GM21381 (cell line): ENCODE data around the gene CCDC141.

ENCODE experiments used
- ATAC-seq: cut with Tn5 transposase; IDR thresholded peaks from one replicate; pipeline ENCODE4 v1.9.1; 2021; ENCODE audit warnings: mild to moderate bottlenecking, moderate library complexity; ENCODE audit not compliant: unreplicated experiment

CCDC141 gene

DNA sequence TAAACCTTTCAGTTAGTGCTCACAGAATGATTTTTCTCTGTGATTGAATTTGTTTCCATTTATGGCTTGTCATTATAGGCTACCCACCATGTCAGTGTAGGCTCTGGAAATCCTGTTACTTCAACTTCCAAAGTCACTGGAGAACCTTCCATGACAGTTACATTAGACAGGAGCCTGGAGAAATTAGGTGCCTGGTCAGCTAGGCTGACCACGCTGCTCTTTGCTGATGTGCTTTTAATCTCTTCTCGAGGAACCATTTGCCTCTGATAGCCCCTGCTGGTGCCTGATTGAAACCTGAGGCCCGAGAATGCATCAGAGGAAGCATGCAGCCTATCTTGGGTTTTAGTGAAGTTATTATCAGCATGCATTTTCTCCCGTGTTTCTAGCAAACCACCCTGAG lies 213.1 kb downstream of the CCDC141 start:
- ATAC-seq, result no peak

DNA sequence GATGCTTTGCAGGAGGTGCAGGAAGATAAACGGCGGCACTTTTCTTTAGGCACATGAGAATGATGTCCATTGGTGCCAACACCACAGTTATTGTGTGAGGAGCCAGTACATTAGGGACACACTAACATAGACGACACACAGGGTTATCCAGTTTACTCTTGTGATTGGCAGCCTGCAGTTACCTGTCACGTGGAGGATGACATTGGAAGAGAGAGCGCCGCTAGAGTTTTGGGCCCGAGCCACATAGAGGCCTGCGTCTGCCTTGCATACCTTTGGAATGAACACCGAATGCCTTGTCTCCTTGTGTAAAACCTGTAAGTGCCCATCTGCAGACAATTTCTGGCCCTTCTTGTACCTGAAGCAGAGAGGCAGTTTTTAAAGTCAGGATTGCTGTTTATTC lies 215.9 kb downstream of the CCDC141 start:
- no peak for ATAC-seq

DNA sequence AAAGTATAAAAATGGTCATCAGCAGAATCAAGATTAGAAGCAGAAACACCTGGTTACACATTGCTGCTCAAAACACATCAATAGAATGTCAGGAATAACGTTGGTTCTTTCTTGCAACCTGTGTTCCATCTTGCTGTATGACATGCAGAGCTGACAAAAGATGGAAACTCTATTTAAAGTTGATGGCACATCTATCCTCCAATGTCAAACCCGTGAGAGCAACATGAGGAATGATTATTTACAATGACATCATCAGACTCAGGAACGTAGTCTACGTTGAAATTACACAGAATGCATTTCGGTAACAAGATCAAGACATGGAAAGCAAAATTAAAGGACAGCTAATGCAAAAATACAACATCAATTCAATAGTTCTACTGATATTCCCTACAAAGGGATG lies 216.6 kb downstream of the CCDC141 start:
- ATAC-seq, result no peak

DNA sequence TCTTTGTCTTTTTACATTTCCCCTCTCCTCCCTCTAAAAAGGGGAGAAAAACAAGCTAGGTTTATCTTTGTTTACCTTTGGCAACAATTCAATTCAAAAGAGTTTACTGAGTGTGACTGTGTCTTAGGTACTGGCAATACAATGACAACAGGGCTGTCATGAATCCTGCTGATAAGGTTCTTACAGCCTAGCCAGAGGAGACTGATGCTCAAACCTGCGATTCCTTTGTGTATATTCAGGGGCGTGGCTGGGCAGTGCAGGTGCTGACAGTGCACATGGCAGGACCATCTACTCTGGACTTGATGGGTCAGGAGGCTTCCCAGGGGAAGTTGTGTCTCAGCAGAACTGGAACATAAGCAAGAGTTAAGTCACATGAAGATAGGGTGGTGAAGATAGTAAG lies 219.5 kb downstream of the CCDC141 start:
- no peak for ATAC-seq

DNA sequence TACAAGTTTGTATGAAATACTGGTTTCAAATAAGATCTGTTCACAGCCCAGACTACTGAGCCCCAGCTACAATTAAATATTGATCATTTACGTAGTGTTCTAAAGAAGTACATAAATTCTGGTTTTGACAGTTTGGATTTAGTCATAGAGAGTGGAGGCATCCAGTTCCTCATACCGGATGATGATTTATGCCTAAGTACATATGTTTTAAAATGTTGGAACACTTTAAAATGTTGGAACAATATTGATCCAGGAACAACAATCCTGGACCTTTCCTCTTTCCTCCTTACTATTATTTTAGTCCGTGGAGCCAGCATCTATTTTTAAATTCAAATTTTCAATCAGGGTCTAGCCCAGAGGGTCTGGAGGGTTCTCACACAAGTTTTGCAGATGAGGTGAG lies 220.0 kb downstream of the CCDC141 start:
- ATAC-seq, result no peak

DNA sequence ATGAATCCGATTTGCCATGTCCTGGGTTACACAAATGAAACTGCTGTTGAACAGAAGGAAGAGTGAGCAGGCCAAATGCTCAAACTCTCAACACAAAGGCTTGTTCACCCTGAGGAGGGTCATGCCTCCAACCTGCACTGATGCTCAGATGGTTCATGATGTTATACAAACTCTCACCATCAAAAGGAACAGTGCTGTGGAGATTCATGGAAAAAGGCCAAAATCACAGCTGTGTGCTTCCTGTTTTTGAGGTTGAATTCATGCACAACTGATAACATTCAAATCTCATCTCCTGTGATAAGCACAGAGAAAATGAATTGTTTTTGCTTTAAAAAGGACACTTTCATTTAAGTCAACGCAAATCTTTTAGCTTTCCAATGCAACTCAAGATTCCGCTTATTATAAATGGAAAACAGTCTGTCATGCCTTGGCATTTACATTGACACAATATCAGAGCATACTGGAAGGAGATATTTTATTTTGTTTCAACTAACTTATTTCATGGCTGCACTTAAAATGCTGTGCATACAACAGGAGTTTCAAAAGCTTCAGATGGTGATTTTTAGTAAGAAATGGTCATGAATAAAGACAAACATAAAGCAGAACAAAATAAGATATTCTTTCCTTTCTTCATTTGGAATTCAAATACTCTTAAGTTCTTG lies 220.5 kb downstream of the CCDC141 start:
- ATAC-seq, result no peak

DNA sequence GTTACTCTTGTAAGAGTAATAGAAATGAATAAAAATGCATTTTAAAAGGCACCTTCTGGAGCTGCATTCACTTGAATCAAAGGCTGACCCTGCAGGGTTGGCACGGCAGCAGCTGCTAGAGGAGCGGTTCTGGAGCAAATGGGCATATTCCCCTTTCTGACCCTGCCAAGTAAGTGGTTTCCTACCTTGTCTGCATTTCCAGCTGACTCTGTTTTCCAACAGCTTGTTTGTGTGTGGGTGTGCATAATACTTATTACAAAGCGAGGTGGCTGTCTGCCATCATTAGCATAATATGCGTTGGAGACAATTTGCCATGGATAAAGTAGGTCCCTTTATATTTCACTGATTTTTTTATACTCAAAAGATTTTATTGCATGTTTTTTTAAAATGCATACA lies 221.5 kb downstream of the CCDC141 start:
- ATAC-seq, result no peak

DNA sequence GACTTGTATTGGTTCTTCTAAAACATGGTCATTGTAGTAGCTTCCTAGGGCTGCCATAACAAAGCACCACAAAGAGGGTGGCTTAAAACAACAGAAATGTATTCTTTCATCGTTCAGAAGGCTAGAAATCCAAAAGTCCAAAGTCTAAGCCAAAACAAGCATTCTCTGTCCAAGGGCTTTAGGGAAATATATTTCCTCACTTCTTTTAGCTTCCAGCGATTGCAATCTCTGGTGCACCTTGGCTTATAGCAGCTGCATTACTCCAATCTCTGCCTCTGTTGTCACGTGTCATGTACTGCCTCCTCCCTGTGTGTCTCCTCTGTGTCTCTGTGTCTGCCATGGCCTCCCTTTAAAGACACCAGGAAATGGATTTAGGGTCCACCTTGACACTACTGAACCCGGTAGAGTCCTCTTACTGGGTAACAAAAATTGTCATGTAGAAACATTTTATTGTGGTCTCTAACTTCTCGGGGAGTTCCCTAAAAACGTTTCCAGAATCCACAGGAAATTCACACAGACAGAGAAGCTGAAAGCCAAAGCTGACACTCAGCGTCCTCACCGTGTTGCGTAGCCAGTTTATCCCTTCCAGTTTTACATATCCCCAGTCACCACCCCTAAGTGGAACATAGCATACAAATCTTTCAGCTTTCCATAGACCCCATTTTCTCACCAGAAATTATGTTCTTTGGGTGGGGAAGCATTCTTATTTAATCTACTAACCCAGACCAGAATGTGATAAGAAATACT lies 222.0 kb downstream of the CCDC141 start:
- ATAC-seq, result no peak

DNA sequence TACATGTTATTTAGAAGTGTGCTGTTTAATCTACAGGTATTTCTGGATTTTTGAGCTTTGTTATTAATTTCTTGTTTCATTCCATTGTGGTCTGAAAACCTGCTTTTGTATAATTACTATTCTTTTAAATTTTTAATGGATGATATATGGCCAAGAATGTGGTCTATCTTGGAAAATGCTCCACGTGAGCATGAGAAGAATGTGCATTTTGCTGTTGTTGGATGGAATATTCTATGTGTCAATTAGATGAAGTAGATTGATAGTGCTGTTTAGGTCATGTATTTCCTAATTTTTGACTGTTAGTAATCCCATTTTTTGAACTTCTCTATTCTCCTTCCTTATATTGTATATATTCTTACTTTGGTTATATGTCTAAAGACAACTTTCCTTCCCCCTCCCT lies 222.8 kb downstream of the CCDC141 start:
- ATAC-seq, result no peak

DNA sequence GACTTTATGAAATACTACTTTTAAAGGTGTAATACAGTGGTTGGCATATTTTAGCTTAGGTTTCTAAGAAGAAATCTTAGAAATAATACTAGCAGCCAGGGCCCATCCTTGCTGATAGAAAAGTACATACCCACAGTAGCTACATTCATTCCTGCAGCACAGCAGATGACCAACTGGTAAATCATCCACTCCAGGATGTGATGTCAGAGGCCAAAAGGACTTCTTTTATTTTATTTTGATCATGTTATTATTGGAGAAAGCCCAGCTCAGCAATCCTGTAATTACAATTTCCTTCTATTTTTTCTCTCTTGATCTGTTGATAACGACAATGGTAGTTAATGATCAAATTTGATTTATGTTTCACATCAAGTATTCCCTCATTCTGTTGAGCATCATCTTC lies 224.8 kb downstream of the CCDC141 start:
- no peak for ATAC-seq

DNA sequence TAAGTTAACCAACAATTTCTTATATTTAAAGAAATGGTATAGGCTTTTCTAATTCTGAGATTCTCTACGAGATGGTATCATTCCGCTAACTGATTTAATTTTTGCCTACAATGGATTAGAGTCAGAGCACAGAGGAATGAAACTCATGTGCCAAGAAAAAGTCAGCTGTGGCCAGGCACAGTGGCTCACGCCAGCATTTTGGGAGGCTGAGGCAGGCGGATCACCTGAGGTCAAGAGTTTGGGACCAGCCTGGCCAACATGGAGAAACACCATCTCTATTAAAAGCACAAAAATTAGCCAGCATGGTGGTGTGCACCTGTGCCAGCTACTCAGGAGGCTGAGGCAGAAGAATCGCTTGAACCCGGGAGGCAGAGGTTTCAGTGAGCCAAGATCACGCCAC lies 225.8 kb downstream of the CCDC141 start:
- no peak for ATAC-seq

DNA sequence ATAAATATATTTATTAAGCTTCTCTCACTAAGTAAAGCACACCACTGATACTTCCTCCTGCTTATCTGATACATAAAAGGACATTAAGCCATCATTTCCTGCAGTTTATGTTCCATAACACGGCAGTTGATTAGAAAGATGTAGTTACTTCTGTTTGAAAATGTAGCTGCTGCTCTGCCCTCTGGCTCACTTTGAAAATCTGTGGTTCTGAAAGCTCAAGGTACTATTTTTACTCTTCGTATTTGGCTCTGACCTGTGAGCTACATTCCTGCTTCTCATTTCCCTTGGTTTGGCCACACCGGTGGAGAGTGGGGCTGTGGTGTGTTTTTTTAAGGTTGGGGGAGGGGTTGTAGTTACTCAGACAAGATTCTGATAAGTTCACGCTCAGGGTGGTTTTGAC lies 229.9 kb downstream of the CCDC141 start:
- peak; percentile 87 for ATAC-seq

DNA sequence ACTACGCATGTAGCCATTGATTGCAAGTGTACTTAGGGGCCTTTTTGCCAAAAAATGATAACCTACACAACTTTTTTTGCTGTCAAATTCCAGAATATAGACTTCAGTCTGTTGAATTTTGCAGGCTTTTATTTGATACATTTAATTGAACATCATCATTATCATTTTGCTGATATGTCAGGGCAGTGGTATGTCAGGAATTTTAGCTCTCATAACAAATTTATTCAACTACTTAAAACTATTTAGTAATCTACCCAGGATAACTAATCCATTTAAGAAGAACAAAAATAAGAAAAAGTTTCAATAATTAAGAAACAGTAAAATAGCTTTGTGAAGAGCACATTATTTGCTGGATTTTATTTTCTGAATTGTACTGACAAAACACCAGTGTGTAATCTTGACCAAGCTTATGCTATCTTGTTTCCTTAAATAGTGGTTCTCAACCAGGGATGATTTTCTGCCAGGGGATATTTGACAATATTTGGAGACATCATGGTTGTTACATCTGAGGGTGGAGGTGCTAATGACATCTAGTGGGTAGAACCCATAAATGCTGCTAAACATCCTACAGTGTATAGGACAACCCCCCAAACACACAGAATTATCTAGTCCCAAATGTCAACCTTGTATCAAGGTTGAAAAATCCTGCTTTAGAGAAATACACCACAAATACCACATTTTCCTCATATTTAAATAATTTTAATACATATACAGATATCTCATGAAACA lies 230.6 kb downstream of the CCDC141 start:
- no peak for ATAC-seq

DNA sequence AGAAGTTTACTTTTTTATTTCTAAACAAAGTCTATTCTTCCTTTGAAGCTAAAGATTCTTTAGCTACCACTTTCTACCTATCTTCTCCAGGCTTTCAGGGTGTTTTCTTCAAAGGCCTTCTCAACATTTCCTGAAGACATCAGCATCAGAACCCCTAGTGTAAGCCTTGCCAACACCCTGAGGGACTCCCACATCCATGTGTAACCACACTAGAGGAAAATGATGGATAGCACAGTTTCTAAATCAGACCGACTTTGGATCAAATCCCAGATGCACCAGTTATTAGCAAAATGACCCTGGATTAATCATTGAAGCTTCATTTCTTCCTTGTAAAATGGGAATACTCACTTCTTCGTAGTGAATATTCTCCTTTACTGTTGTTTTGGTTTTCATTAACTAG lies 238.0 kb downstream of the CCDC141 start:
- ATAC-seq, result no peak

DNA sequence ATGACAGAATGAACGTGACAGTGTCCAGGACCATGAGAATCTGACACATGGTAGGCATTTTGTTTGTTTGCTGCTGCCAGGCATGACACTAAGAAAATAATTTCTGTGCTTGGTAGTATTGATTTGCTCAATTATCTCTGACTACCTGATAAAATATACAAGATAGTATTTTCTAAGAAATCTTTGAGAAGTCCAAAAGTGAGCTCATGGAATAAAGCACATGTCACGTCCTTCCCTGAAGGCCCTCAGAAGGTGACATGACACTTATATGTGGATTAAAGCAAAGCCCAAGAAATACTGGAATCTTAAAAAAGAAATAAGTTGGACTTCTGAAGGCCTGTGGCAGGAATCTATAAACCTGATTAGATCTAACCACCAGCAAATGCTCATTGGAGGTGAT lies 238.9 kb downstream of the CCDC141 start:
- ATAC-seq, result no peak

DNA sequence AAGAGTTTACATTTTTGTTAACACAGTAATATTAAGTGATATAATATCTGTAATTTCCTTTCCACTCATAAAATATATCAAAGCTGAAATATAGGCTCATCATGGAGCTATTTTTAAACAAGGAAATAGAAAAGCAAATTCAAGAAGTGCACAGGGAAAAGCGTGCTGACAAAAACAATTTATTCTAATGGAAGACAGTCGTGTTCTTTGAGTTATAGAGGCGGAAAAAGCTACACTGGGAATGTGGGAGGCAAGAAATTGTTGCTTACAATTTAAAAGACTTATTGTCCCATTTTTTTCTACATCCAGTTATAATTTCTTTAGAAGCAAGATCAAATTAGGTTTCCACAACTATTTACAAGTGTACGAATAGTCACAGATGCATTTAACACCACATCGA lies 239.5 kb downstream of the CCDC141 start:
- no peak for ATAC-seq

DNA sequence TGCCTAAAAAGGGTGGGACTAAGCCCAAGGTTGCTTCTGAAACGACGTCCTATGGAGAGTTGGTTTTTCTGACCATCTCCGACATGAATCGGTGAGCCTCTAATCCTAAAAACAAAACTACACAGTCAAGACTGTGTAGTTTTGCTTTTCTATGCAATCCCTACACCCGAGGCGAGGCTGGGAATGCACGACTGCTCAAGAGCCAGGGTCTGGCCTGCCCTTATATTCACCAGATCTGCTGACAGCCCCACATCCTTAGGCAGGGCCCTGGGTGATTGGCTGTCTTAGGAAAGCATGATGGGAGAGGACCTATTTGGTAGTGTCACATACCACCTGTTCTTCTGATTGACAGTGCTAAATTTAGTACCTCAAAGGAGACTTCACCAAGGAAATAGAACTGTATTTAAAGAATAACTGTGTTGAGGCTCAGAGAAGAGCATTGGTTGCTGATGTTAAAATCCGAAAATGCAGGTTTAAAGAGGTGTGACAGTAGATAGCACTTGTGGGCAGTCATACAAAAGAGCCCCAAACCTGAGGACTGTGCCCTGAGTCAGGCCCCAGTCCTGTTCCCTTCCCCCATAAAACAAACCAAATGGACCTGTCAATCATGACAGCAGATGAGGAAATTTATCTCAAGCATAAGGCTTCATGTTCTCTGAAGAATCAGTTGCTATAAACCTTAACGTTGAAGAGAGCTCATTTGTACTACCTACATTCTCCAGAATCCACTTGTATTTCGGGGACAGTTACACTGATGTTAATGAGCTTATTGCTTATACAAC lies 242.5 kb downstream of the CCDC141 start, which contains the start of gene TTN:
TSS of gene TTN (minus strand) at position 197 of the 782 bp plus-strand sequence. CDS start 2,781 bp downstream, outside the sequence.
- ATAC-seq, result no peak

DNA sequence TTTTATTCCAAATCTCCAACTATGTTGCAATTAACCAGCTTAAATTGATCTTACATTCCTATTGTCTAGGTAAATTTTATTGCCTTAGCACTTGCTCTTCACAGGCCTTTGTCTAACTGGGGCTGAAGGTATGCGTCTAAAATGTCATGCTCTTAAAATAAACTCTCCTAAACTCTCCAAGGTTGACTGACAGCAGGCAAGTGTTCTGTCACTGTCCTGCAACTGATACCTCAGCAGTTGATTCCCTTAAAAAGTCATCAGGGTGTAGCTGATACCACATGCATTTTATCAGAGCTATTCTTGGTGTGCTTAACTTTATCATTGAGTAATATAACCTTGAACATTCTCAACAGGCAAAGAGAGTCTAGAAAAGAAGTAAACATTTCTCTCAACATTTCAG lies 243.4 kb downstream of the CCDC141 start:
- no peak for ATAC-seq

DNA sequence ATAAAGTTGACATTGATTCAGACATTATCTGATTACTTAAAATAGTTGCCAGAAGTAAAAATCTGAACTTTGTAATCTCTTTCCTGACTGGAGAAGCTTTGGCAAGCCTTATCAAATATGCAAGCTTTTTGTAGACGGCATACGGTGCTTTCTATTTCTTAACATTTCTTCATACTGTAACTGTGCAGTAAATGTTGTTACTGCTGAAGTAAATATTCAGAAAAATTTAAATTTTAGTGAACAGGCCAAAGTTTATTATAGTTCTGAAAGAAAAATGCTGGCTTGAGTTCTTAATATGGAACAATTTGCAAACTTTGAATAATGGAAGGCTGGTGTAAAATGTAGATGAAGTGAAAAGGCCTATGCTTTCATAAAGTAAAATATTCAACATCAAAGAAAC lies 244.5 kb downstream of the CCDC141 start:
- no peak for ATAC-seq

DNA sequence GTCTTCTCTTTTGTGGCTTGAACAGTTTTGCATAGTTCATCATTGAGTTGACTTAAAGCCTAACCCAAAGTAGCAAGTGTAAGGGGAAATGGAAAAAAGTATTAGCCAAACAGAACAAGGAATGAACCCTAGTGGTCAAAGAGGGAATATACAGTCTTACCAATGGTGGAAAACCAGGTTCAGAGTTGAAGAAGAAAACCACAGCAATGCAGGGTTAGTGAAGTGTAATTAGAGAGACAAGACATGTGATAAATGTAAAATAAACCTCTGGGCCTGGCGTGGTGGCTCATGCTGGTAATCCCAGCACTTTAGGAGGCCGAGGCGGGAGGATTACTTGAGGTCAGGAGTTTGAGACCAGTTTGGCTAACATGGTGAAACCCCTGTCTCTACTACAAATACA lies 245.1 kb downstream of the CCDC141 start:
- ATAC-seq, result no peak

DNA sequence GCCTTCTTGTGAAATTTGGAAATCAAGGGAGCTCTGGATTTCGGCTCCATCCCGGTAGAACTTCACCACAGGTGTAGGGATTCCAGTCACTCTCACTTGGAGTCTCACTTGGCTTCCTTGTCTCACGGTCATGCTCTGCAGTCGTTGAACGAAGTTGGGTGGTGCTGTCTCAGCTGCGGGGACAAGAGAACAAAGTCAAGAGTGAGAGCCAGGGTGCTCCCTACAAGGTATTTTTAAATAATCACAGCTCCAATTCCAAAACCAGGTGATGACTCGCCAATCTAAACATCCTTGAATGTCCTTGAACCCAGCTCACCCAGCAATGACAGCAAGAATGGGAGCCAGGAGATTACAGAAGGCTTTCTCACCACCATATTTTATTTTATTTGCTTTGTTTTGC lies 249.4 kb downstream of the CCDC141 start:
- no peak for ATAC-seq
